Measurements from ENCODE around the gene PROM2.

Gene PROM2

GRCh38 chr2:95334916-95335641, 60.8 kb downstream of the PROM2 start:
- H3K4me3 ChIP-seq (ENCODE audit: low read depth, low read length): no peak overlapping the region
- no peak for TF ChIP-seq CTCF (IDR thresholded peaks at IDR 0.05; ENCODE audit: low read depth, low read length)

- H3K4me3 ChIP-seq (ENCODE audit: low read depth, low read length): no peak overlapping the region
- no peak for TF ChIP-seq CTCF (IDR thresholded peaks at IDR 0.05; ENCODE audit: low read depth, low read length)
Observed at GRCh38 chr2:95336406-95336805, 62.2 kb downstream of the PROM2 start.

GRCh38 chr2:95337829-95338228, 63.6 kb downstream of the PROM2 start:
- no peak for TF ChIP-seq CTCF (IDR thresholded peaks at IDR 0.05; ENCODE audit: low read depth, low read length)
- H3K4me3 ChIP-seq (ENCODE audit: low read depth, low read length): no peak overlapping the region
